Amniotic stem cell (primary cell): Measurements from ENCODE around the gene ARHGEF16.

Source experiments
- DNase-seq: peaks from one replicate; lab custom pipeline; 2025; lab: John Stamatoyannopoulos, UW

Gene ARHGEF16

DNA sequence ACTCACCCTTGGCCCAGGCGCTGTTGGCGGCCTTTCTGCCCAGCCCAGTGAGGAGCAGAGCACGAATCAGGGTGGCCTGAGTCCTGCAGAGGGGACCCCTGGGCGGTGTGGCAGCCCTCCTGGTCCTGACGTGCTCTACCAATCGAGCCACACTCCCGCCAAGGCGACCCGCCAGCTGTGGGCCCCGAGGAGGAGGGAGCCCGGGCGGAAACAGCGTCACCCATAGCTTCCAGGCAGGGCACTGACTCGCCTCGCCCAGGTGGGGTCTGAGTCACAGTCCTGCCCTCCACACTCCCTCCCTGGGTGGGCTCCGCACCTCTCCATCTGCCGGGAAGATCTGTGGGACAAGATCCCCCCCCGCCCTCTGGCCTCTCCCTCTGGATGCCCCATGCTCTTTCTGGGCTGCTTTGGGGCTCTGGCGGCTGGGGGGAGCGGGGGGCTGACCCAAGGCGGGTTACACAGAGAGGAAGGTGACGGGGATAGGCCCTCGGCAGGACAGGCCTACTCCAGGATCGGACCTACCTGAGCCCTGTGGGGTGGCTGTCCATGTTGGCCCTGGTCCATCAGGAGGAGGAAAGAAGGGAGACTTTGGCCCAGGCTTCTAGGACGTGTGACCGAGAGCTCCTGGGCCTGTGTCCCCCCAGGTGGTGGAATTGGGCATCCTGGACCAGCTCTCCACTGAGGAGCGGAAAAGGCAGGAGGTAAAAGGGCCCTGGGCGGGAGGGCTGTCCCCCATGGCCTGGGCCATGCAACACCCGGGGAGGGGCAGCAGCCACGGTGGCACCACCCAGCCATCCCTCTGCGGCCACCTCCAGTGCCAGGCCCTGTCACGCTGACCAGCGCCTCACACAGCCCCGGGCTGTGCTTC, 14.0 kb downstream of the ARHGEF16 start:
- no peak for DNase-seq

- no peak for DNase-seq
These were observed 14.8 kb downstream of the ARHGEF16 start for GRCh38 chr1:3469104-3469848.

- no peak for DNase-seq
These were observed 15.6 kb downstream of the ARHGEF16 start for GRCh38 chr1:3469849-3470649.

- no peak for DNase-seq
These were observed 16.3 kb downstream of the ARHGEF16 start for GRCh38 chr1:3470650-3471355.

- DNase-seq, result no peak
These were observed 17.1 kb downstream of the ARHGEF16 start for GRCh38 chr1:3471356-3472087.

GRCh38 chr1:3472088-3472850, 17.8 kb downstream of the ARHGEF16 start:
- DNase-seq, result no peak

GRCh38 chr1:3472906-3473305, 18.4 kb downstream of the ARHGEF16 start:
- DNase-seq, result no peak

DNA sequence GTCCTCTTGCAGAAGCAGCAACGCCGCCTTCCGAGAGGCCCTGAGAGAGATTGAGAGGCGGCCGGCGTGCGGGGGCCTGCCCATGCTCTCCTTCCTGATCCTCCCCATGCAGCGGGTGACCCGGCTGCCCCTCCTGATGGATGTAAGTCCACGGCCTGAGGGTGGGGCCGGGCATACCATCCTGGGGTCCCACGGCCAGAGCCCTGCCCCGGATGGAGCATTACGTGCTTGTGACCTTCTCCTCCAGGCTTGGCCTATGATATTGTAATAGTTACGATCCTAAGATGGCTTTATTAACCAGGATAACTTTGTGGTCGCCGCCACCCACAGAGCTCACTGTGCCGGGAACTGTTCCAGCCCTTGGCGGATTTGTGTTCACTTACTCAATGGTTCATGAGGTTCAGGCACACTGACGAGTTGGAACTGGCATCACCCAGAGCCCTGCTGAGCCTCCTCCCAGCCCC, 18.9 kb downstream of the ARHGEF16 start:
- no peak for DNase-seq

DNA sequence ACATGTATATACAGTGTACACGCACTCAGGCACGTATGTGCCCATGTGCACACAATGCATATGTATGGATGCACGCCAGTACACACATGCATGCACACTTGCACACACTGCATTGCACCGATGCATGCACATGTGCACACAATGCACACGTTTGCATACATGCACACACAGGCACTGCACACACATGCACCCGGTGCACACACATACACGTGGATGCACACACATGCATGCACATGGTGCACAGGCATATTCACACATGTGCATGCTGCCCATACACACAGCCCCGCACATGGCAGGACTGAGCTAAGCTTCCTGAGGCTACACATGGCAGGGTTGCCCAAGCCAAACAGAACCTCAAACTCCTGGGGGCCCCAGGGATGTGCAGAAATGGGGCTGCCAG, 19.6 kb downstream of the ARHGEF16 start:
- DNase-seq, result no peak

DNA sequence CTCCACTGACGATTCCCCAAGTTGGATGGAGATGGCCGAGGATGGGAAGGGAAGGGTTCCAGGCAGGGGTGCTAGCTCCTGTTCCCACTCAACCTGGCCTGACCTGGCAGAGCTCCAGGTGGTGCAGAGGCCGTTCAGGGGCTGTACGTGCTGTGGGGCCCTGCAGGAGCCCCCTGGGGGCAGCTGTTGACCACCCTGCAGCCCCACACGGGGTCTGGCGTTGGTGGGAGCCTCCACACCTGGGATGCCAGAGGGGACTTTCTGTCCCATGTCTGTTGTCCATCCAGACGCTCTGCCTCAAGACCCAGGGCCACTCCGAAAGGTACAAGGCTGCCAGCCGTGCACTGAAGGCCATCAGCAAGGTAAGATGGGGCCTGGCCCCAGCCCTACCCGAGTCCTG, 20.0 kb downstream of the ARHGEF16 start:
- no peak for DNase-seq

GRCh38 chr1:3475839-3476573, 21.5 kb downstream of the ARHGEF16 start:
- no peak for DNase-seq

DNA sequence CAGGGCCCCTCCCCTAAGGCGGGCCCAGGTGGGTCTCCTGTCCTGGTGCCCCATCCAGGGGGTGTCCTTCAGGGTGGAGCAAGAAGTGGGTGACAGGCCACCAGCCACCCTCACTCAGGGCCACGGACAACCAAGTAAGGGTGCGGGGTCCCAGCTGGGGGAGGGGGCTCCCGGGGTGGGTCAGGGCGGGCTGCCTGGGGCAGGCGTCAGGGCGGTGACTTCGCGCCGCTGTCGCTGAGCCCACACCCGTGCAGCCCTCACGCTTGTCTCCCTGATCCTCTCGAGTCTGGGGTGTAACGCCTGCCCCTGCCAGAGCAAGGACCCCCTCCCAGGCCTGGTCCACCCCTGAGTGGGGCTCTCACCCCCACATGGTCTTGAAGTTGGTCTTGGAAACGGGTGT, 22.2 kb downstream of the ARHGEF16 start:
- DNase-seq, result no peak

DNA sequence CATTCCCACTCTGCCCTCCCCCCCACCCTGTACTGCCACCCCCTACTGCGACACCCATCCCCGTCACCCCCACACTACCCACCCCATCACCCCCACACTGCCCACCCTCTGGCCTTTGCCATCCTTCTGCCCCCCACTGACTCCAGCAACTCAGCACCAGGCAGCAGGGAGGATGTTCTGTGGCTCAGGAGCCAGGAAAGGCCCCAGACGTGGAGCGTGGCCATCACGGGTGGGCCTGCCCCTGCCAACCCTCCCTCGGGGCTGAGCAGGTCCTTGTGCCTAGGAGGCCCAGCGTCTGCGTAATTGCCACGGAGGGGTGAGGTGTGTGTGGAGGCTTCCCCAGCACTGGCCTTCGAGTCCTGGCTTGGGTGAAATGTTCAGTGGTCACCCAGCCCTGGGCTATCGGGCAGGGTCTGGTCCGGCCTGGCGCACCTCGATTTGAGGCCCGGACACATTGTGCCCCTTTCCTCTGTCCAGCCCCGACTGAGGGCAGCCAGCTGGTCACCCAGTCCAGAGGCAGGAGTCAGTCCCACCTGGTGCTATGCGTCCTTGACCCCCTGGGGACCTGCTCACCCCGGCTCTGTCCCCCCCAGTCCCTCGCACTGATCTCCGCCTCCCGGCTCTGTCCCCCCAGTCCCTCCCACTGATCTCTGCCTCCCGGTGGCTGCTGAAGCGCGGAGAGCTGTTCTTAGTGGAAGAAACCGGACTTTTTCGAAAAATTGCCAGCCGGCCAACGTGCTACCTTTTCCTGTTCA, 23.0 kb downstream of the ARHGEF16 start:
- DNase-seq, result peak; percentile 48

- DNase-seq, result no peak
These were observed 23.7 kb downstream of the ARHGEF16 start for GRCh38 chr1:3478187-3478586.

- DNase-seq, result no peak
These were observed 25.3 kb downstream of the ARHGEF16 start for GRCh38 chr1:3479511-3480368.

- DNase-seq, result no peak
These were observed 25.9 kb downstream of the ARHGEF16 start for GRCh38 chr1:3480369-3480719.

GRCh38 chr1:3481046-3481445, 26.6 kb downstream of the ARHGEF16 start:
- DNase-seq, result no peak

- DNase-seq, result no peak
These were observed 27.4 kb downstream of the ARHGEF16 start for GRCh38 chr1:3481836-3482375.
